Thoracic aorta (tissue), 2 donors: ENCODE measurements around the gene LSM10. TPM values are rescaled to one million over a fixed set of nuclear protein-coding genes. Genes with fewer than 3 reads are reported as not detected.

Experiments used
- ATAC-seq: fragments of 150-250 bp; one replicate; pipeline ENCODE4 v1.8.0; 2017; ENCODE audit warnings: low read depth; ENCODE audit not compliant: insufficient number of reproducible peaks, low FRiP score
- DNase-seq: peaks from one replicate; pipeline ENCODE4 v3.0.0-alpha.2; 2020; ENCODE audit warnings: low spot score
- H3K27ac ChIP-seq, 2 donors: fragments of 200-600 bp; sonication (generic); 1 replicate in 1 of 2; 2 replicates in 1 of 2; pipeline ENCODE4 v1.5.1; 2016; ENCODE audit warnings: mild to moderate bottlenecking in 2 of 2, moderate library complexity in 2 of 2
- H3K27me3 ChIP-seq: fragments of 200-600 bp; sonication (generic); replicated peaks from 2 replicates; pipeline ENCODE4 v1.6.0; 2016; ENCODE audit warnings: mild to moderate bottlenecking; ENCODE audit not compliant: insufficient read depth
- H3K36me3 ChIP-seq: fragments of 200-600 bp; sonication (generic); one replicate; pipeline ENCODE4 v1.5.1; 2016
- H3K4me1 ChIP-seq, 2 donors: fragments of 200-600 bp; sonication (generic); 1 replicate in 1 of 2; 2 replicates in 1 of 2; pipeline versions ENCODE4 v1.5.1 to v1.6.0; 2016; ENCODE audit warnings: low read depth in 2 of 2, mild to moderate bottlenecking in 1 of 2; ENCODE audit not compliant: control insufficient read depth in 1 of 2
- H3K4me3 ChIP-seq: fragments of 200-600 bp; sonication (generic); 2 replicates; pipeline ENCODE4 v1.5.1; 2016; ENCODE audit warnings: mild to moderate bottlenecking
- H3K9me3 ChIP-seq: fragments of 200-600 bp; sonication (generic); 2 replicates; pipeline ENCODE4 v1.5.1; 2016
- CTCF ChIP-seq: fragments of 200-600 bp; sonication (generic); IDR thresholded peaks from one replicate; pipeline ENCODE4 v1.5.1; 2019; ENCODE audit warnings: antibody characterized with exemption
- total RNA-seq, 2 donors: library from RNA; depleted of rRNA; stranded (reverse); fragments of >200 nt; gene quantifications; one replicate each; pipeline versions ENCODE4 v1.1.0 to v1.2.3, GENCODE V29; 2016

Gene LSM10
- total RNA-seq, 2 donors from 2014 or later = 14.4 to 34.4 TPM

- Histone ChIP-seq H3K27me3 (no peaks in the 10 kb centered on the region), H3K4me1 (no peaks in the 10 kb centered on the region), H3K36me3 (no peaks in the 10 kb centered on the region), H3K9me3 (no peaks in the 10 kb centered on the region), H3K4me3 (no peak overlapping the region), H3K27ac (no peak overlapping the region)
- ATAC-seq (no peak), DNase-seq (no peak)
- TF ChIP-seq CTCF = no peak
Observed at GRCh38 chr1:36442337-36442736, 44.6 kb upstream of the LSM10 start.

- Histone ChIP-seq H3K9me3 (no peaks in the 10 kb centered on the region), H3K4me1 (no peaks in the 10 kb centered on the region), H3K36me3 (no peaks in the 10 kb centered on the region), H3K4me3 (no peak overlapping the region), H3K27me3 (no peaks in the 10 kb centered on the region), H3K27ac (no peak overlapping the region)
- no peak for TF ChIP-seq CTCF
- ATAC-seq (no peak), DNase-seq (no peak)
Observed at GRCh38 chr1:36440646-36441045, 42.9 kb upstream of the LSM10 start.

- H3K4me3 ChIP-seq = no peak overlapping the region
- TF ChIP-seq CTCF = no peak
- no peaks in the 10 kb centered on the region for H3K4me1 ChIP-seq
- ATAC-seq (no peak), DNase-seq (no peak)
- no peaks in the 10 kb centered on the region for H3K36me3 ChIP-seq
- H3K27ac ChIP-seq = no peak overlapping the region
- no peaks in the 10 kb centered on the region for H3K27me3 ChIP-seq
- H3K9me3 ChIP-seq = no peaks in the 10 kb centered on the region
Observed at GRCh38 chr1:36440044-36440443, 42.3 kb upstream of the LSM10 start.

GRCh38 chr1:36438715-36439114 lies 41.0 kb upstream of the LSM10 start:
- ATAC-seq = no peak
- Histone ChIP-seq H3K27ac (no peak overlapping the region), H3K27me3 (no peaks in the 10 kb centered on the region), H3K9me3 (no peaks in the 10 kb centered on the region), H3K4me1 (no peaks in the 10 kb centered on the region), H3K36me3 (no peaks in the 10 kb centered on the region), H3K4me3 (no peak overlapping the region)
- DNase-seq = no peak
- TF ChIP-seq CTCF = no peak

GRCh38 chr1:36436821-36437220 lies 39.1 kb upstream of the LSM10 start:
- Histone ChIP-seq H3K4me3 (no peak overlapping the region), H3K4me1 (no peaks in the 10 kb centered on the region), H3K27ac (no peak overlapping the region), H3K36me3 (no peaks in the 10 kb centered on the region), H3K9me3 (no peaks in the 10 kb centered on the region), H3K27me3 (no peaks in the 10 kb centered on the region)
- ATAC-seq (no peak), DNase-seq (no peak)
- no peak for TF ChIP-seq CTCF
